ENCODE results near the gene BST1. TPM values are rescaled to one million over a fixed set of nuclear protein-coding genes. Genes with fewer than 3 reads are reported as not detected.
A peak's percentile ranks its signal among the peaks of the same experiment; 100 is the strongest.

BST1 gene
- polyA plus RNA-seq, 1 experiment, result 27.6 TPM

GRCh38 chr4:15753081-15753480, 50.2 kb downstream of the BST1 start:
- no peak for DNase-seq (ENCODE audit: low read depth, low spot score)
- Histone ChIP-seq H3K9me3 (ENCODE audit: control insufficient read depth, insufficient read depth, low read length) (no peaks in the 10 kb centered on the region), H3K27me3 (ENCODE audit: control insufficient read depth, insufficient read depth, low read length) (no peaks in the 10 kb centered on the region), H3K27ac (ENCODE audit: low read depth, low read length) (no peak overlapping the region), H3K4me3 (ENCODE audit: low read depth, low read length) (no peak overlapping the region)
- no peak for TF ChIP-seq CTCF (IDR thresholded peaks at IDR 0.05; ENCODE audit: low read depth, low read length)
- CTCF ChIA-PET, result interaction anchor here (1.1 kb wide), 1 partner anchor 52 kb away, joined by 4 read pairs; no protein-coding TSS in a partner anchor
- POLR2A ChIA-PET, result no interaction called here

- TF ChIP-seq CTCF (IDR thresholded peaks at IDR 0.05; ENCODE audit: low read depth, low read length), result no peak
- no peaks in the 10 kb centered on the region for H3K27me3 ChIP-seq (ENCODE audit: control insufficient read depth, insufficient read depth, low read length)
- ChIA-PET CTCF (no interaction called here), POLR2A (no interaction called here)
- H3K9me3 ChIP-seq (ENCODE audit: control insufficient read depth, insufficient read depth, low read length), result no peaks in the 10 kb centered on the region
- DNase-seq (ENCODE audit: low read depth, low spot score), result no peak
- H3K27ac ChIP-seq (ENCODE audit: low read depth, low read length), result no peak overlapping the region
- no peak overlapping the region for H3K4me3 ChIP-seq (ENCODE audit: low read depth, low read length)
Observed at GRCh38 chr4:15753786-15754185, 50.9 kb downstream of the BST1 start.

- ChIA-PET POLR2A (no interaction called here), CTCF (no interaction called here)
- Histone ChIP-seq H3K27me3 (ENCODE audit: control insufficient read depth, insufficient read depth, low read length) (no peaks in the 10 kb centered on the region), H3K4me3 (ENCODE audit: low read depth, low read length) (no peak overlapping the region), H3K9me3 (ENCODE audit: control insufficient read depth, insufficient read depth, low read length) (no peaks in the 10 kb centered on the region), H3K27ac (ENCODE audit: low read depth, low read length) (no peak overlapping the region)
- no peak for DNase-seq (ENCODE audit: low read depth, low spot score)
- TF ChIP-seq CTCF (IDR thresholded peaks at IDR 0.05; ENCODE audit: low read depth, low read length), result no peak
Observed at GRCh38 chr4:15754323-15754722, 51.5 kb downstream of the BST1 start.

GRCh38 chr4:15755321-15756155, 52.7 kb downstream of the BST1 start:
- H3K4me3 ChIP-seq (ENCODE audit: low read depth, low read length), result no peak overlapping the region
- H3K27me3 ChIP-seq (ENCODE audit: control insufficient read depth, insufficient read depth, low read length), result no peaks in the 10 kb centered on the region
- no peak overlapping the region for H3K27ac ChIP-seq (ENCODE audit: low read depth, low read length)
- DNase-seq (ENCODE audit: low read depth, low spot score), result peak; percentile 21
- ChIA-PET POLR2A (no interaction called here), CTCF (interaction anchor here (0.6 to 1.2 kb wide), 2 partner anchors 50 to 609 kb away, joined by 4 to 5 read pairs; no protein-coding TSS in a partner anchor)
- no peak for TF ChIP-seq CTCF (IDR thresholded peaks at IDR 0.05; ENCODE audit: low read depth, low read length)
- no peaks in the 10 kb centered on the region for H3K9me3 ChIP-seq (ENCODE audit: control insufficient read depth, insufficient read depth, low read length)

GRCh38 chr4:15756361-15756861, 53.5 kb downstream of the BST1 start:
- peak; percentile 48 for TF ChIP-seq CTCF (IDR thresholded peaks at IDR 0.05; ENCODE audit: low read depth, low read length)
- no peak for DNase-seq (ENCODE audit: low read depth, low spot score)
- Histone ChIP-seq H3K27me3 (ENCODE audit: control insufficient read depth, insufficient read depth, low read length) (no peaks in the 10 kb centered on the region), H3K27ac (ENCODE audit: low read depth, low read length) (no peak overlapping the region), H3K4me3 (ENCODE audit: low read depth, low read length) (no peak overlapping the region), H3K9me3 (ENCODE audit: control insufficient read depth, insufficient read depth, low read length) (no peaks in the 10 kb centered on the region)
- ChIA-PET CTCF (interaction anchor here (1.0 to 1.2 kb wide), 3 partner anchors 25 to 53 kb away, joined by 3 to 5 read pairs (median 5); no protein-coding TSS in a partner anchor), POLR2A (no interaction called here)
